Measurements from ENCODE around the gene PPM1L.
A peak's percentile ranks its signal among the peaks of the same experiment; 100 is the strongest.

Gene PPM1L

GRCh38 chr3:161096771-161097367, 340.8 kb downstream of the PPM1L start:
- no peak for DNase-seq (ENCODE audit: low read depth)
- no peak overlapping the region for H3K4me3 ChIP-seq (ENCODE audit: low read length)
- TF ChIP-seq CTCF (conservative IDR thresholded peaks at IDR 0.05; ENCODE audit: low read length), result no peak

GRCh38 chr3:161100994-161101393, 345.0 kb downstream of the PPM1L start:
- no peak for TF ChIP-seq CTCF (conservative IDR thresholded peaks at IDR 0.05; ENCODE audit: low read length)
- DNase-seq (ENCODE audit: low read depth), result no peak
- H3K4me3 ChIP-seq (ENCODE audit: low read length), result no peak overlapping the region

- H3K4me3 ChIP-seq (ENCODE audit: low read length), result no peak overlapping the region
- no peak for DNase-seq (ENCODE audit: low read depth)
- no peak for TF ChIP-seq CTCF (conservative IDR thresholded peaks at IDR 0.05; ENCODE audit: low read length)
Measured at GRCh38 chr3:161101609-161102008, 345.6 kb downstream of the PPM1L start.

- DNase-seq (ENCODE audit: low read depth), result no peak
- peak overlapping the region; percentile 74 for H3K4me3 ChIP-seq (ENCODE audit: low read length)
- TF ChIP-seq CTCF (conservative IDR thresholded peaks at IDR 0.05; ENCODE audit: low read length), result no peak
Measured at GRCh38 chr3:161103776-161104385, 347.9 kb downstream of the PPM1L start.

GRCh38 chr3:161104561-161105551, 348.8 kb downstream of the PPM1L start, which contains the start of gene B3GALNT1:
TSS of gene B3GALNT1 (minus strand) at chr3:161105349. CDS start at chr3:161086754, 18,595 bp downstream.
- no peak for TF ChIP-seq CTCF (conservative IDR thresholded peaks at IDR 0.05; ENCODE audit: low read length)
- H3K4me3 ChIP-seq (ENCODE audit: low read length), result peak within 1 kb of the TSS; percentile 74
- DNase-seq (ENCODE audit: low read depth), result peak; percentile 66

GRCh38 chr3:161107311-161107710, 351.3 kb downstream of the PPM1L start:
- TF ChIP-seq CTCF (conservative IDR thresholded peaks at IDR 0.05; ENCODE audit: low read length), result no peak
- no peak overlapping the region for H3K4me3 ChIP-seq (ENCODE audit: low read length)
- DNase-seq (ENCODE audit: low read depth), result no peak

Data from AG10803 (cell line).